Chondrocyte (in vitro differentiated cells): Measurements from ENCODE around the gene NEO1. TPM values are rescaled to one million over a fixed set of nuclear protein-coding genes. Genes with fewer than 3 reads are reported as not detected.
A peak's percentile ranks its signal among the peaks of the same experiment; 100 is the strongest.

Experiments used
- DNase-seq: peaks from one replicate; pipeline ENCODE4 v3.0.0; 2021; ENCODE audit warnings: mixed read lengths, low spot score
- H3K27ac Mint-ChIP-seq: one replicate; pipeline ENCODE4 v1.8.0; 2021; ENCODE audit warnings: mild to moderate bottlenecking, moderate library complexity, mixed read lengths; ENCODE audit not compliant: unreplicated experiment
- H3K27me3 Mint-ChIP-seq: 2 replicates; pipeline ENCODE4 v1.8.0; 2021; ENCODE audit warnings: low read depth, mixed read lengths
- H3K36me3 Mint-ChIP-seq: 2 replicates; pipeline ENCODE4 v1.8.0; 2021; ENCODE audit warnings: low read depth, mixed read lengths
- H3K4me1 Mint-ChIP-seq: 2 replicates; pipeline ENCODE4 v1.8.0; 2021; ENCODE audit warnings: low read depth, mild to moderate bottlenecking, mixed read lengths
- H3K4me3 Mint-ChIP-seq: one replicate; pipeline ENCODE4 v1.8.0; 2021; ENCODE audit warnings: mild to moderate bottlenecking, moderate library complexity, mixed read lengths; ENCODE audit not compliant: unreplicated experiment
- H3K9me3 Mint-ChIP-seq: 2 replicates; pipeline ENCODE4 v1.8.0; 2021; ENCODE audit warnings: low read depth, mixed read lengths
- total RNA-seq: library from RNA; stranded (reverse); gene quantifications from 3 replicates; pipeline ENCODE4 v1.2.1, GENCODE V29; 2021
- TF ChIP-seq, protein P1 (sequence below): fragments of 200-600 bp; sonication (generic); IDR thresholded peaks from 2 replicates; pipeline ENCODE4 v1.5.0; 2021; ENCODE audit warnings: antibody characterized with exemption, mild to moderate bottlenecking, moderate library complexity

The NEO1 gene
- total RNA-seq, 1 donor from 2014 or later: 42.1 TPM

DNA sequence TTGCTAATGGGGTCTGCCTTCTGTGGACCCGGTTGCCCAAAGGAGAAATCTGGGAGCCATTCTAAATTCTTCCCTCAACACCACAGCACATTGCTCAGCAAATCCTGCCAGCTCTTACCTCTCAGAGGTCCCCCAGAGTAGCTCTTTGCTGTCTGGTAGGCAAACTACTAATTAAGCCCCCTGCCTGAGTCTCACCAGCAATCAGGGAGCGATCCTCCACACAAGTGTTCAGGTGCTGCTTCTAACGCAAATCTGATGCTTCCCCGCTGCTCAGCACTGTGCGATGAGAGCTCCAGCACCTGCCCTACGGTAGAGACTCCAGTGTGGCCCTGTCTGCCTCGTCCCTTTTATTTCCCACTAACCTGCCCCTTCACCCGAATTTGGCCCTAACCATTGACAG lies 256.0 kb downstream of the NEO1 start:
- Mint-ChIP-seq H3K27me3 (no peaks in the 10 kb centered on the region), H3K27ac (no peak overlapping the region), H3K4me1 (no peaks in the 10 kb centered on the region), H3K4me3 (no peak overlapping the region), H3K36me3 (no peaks in the 10 kb centered on the region), H3K9me3 (no peaks in the 10 kb centered on the region)
- TF ChIP-seq, protein P1, sequence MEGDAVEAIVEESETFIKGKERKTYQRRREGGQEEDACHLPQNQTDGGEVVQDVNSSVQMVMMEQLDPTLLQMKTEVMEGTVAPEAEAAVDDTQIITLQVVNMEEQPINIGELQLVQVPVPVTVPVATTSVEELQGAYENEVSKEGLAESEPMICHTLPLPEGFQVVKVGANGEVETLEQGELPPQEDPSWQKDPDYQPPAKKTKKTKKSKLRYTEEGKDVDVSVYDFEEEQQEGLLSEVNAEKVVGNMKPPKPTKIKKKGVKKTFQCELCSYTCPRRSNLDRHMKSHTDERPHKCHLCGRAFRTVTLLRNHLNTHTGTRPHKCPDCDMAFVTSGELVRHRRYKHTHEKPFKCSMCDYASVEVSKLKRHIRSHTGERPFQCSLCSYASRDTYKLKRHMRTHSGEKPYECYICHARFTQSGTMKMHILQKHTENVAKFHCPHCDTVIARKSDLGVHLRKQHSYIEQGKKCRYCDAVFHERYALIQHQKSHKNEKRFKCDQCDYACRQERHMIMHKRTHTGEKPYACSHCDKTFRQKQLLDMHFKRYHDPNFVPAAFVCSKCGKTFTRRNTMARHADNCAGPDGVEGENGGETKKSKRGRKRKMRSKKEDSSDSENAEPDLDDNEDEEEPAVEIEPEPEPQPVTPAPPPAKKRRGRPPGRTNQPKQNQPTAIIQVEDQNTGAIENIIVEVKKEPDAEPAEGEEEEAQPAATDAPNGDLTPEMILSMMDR: no peak
- DNase-seq: no peak

DNA sequence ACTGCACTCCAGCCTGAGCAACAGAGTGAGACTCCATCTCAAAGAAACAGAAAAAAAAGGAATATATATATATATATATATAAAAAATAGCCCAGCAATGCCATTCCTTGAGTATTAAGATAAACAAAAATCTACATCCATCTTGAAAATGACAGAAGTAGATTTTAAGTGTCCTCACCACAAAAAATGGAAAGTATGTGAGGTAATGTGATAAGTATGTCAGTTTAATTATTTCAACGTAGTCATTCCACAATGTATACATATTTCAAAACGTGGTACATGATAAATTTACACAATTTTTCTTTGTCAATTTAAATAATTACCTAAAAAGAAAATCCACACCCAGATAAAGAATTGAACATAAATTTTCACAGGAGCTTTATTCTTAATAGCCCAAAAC lies 261.6 kb downstream of the NEO1 start:
- Mint-ChIP-seq H3K27ac (peak overlapping the region; percentile 5), H3K4me3 (no peak overlapping the region), H3K4me1 (no peaks in the 10 kb centered on the region), H3K36me3 (no peaks in the 10 kb centered on the region), H3K27me3 (no peaks in the 10 kb centered on the region), H3K9me3 (no peaks in the 10 kb centered on the region)
- TF ChIP-seq, protein P1: no peak
- DNase-seq: no peak

DNA sequence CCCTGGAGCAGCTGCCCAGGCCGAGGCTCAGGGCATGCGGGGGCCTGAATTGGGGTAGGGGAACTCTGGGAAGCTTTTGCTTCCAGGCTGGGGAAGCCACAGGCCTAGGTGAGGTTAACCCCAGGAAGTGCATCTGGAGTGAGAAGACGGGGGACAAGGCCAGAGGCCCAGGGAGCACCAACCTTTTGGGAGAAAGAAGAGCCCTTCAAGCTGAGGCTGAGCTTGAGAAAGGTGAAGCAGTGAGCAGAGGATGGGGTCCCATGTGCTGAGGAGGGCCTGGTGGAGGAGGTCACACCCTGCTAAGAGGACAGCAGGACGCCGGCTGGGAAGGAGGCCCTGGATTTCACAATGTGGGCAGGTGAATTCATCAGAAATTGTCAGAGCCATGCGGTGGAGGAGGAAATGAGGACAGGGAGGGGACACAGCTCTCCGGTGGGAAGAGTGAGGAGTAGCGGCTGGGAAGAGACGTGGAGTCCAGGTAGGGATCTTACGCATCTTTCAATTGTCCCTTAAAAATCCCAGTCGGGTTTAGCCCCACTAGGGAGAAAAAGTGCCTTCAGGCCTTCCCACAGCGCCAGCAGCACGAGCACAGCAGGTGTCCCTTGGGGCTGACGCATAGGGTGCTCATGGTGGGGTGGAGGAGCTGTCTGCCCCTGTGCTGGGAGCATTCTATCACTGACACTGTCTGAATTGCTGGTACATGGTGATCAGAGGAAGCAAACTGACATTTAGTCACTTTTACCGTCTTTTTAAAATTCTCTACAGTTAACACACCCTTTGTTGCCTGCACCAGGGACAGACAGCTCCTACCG lies 265.6 kb downstream of the NEO1 start:
- H3K4me1 Mint-ChIP-seq: no peaks in the 10 kb centered on the region
- peak; percentile 50 for DNase-seq
- H3K27me3 Mint-ChIP-seq: peaks cover 2% of the 10 kb centered on the region
- H3K9me3 Mint-ChIP-seq: no peaks in the 10 kb centered on the region
- no peak overlapping the region for H3K4me3 Mint-ChIP-seq
- TF ChIP-seq, protein P1: no peak
- no peaks in the 10 kb centered on the region for H3K36me3 Mint-ChIP-seq
- no peak overlapping the region for H3K27ac Mint-ChIP-seq

GRCh38 chr15:73318463-73319351 lies 266.4 kb downstream of the NEO1 start:
- DNase-seq: peak; percentile 92
- Mint-ChIP-seq H3K4me1 (no peaks in the 10 kb centered on the region), H3K36me3 (no peaks in the 10 kb centered on the region), H3K9me3 (no peaks in the 10 kb centered on the region), H3K27ac (no peak overlapping the region), H3K4me3 (no peak overlapping the region), H3K27me3 (peaks cover 2% of the 10 kb centered on the region)
- TF ChIP-seq, protein P1: no peak

DNA sequence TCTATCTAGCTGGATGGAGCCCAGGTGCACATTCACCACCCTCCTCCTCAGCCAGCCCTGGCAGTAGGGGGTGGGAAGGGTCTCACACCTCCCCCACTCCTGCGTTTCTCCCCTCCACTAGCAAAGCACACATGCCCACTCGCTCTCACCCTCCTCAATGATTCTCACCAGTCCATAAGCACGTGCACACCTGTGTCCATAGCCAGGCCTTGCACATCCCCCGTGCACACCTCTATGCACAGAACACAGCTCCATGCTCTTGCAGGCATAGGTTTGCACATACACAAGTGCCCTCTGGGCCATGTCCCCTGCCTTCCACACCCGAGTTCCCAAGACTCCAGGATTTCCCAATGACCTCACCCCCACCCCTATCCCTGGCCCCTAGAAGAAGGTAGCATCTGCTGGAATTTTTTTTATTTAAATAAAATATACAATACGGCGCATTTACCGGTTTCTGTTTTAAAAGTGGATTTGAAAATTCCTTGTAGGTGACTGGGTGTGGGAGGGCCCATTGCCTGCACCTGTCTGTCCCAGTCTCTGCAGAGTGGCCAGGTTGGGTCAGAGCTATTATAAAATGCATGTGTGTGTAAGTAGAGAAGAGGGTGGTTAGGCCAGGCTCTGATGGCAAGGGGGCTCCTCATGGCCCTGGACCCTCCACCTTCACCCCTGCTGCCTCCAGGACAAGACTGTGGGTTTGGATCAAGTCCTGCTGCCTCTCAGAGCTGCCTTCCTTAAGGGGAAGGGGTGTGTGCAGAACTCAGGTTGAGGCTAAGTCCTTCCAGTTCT lies 267.4 kb downstream of the NEO1 start:
- no peaks in the 10 kb centered on the region for H3K9me3 Mint-ChIP-seq
- no peaks in the 10 kb centered on the region for H3K4me1 Mint-ChIP-seq
- no peaks in the 10 kb centered on the region for H3K36me3 Mint-ChIP-seq
- TF ChIP-seq, protein P1: no peak
- peaks cover 2% of the 10 kb centered on the region for H3K27me3 Mint-ChIP-seq
- DNase-seq: peak; percentile 30
- H3K27ac Mint-ChIP-seq: no peak overlapping the region
- no peak overlapping the region for H3K4me3 Mint-ChIP-seq
